CD4-positive, alpha-beta memory T cell (primary cell): ENCODE data around the gene KCNQ1. TPM values are rescaled to one million over a fixed set of nuclear protein-coding genes. Genes with fewer than 3 reads are reported as not detected.

ENCODE experiments used
- CTCF ChIA-PET: fragments of 350-600 bp; sonication (Branson Sonifier 250); formaldehyde crosslinking; loops from one replicate; lab custom pipeline; 2021; ENCODE audit warnings: inconsistent platforms; ENCODE audit not compliant: partially characterized antibody; lab: Charles Lee
- POLR2A ChIA-PET: fragments of 350-600 bp; sonication (Branson Sonifier 250); formaldehyde crosslinking; loops from one replicate; lab custom pipeline; 2021; ENCODE audit not compliant: partially characterized antibody; lab: Charles Lee
- DNase-seq, 5 donors: peaks; one replicate each; pipeline versions ENCODE4 v3.0.0 to v3.0.0-alpha.2; 2020 to 2022; ENCODE audit warnings: mixed read lengths in 1 of 5
- H3K27ac ChIP-seq: one replicate; pipeline ENCODE4 v1.7.0; 2013; ENCODE audit warnings: low read depth, low read length
- H3K27me3 ChIP-seq: 2 replicates; pipeline ENCODE4 v1.7.0; 2013; ENCODE audit warnings: mild to moderate bottlenecking, low read length, moderate library complexity; ENCODE audit not compliant: insufficient read depth
- H3K36me3 ChIP-seq: 2 replicates; pipeline ENCODE4 v1.7.0; 2013; ENCODE audit warnings: mild to moderate bottlenecking, low read length, moderate library complexity; ENCODE audit not compliant: insufficient read depth
- H3K4me1 ChIP-seq: 2 replicates; pipeline ENCODE4 v1.7.0; 2013; ENCODE audit warnings: mild to moderate bottlenecking, low read length, moderate library complexity; ENCODE audit not compliant: insufficient read depth
- H3K4me3 ChIP-seq, 2 donors: one replicate each; pipeline ENCODE4 v1.7.0; 2013; ENCODE audit warnings: low read length in 2 of 2, mild to moderate bottlenecking in 1 of 2
- H3K9me3 ChIP-seq, 2 donors: one replicate each; pipeline ENCODE4 v1.7.0; 2013; ENCODE audit warnings: low read length in 2 of 2, control low read depth in 1 of 2; ENCODE audit not compliant: control insufficient read depth in 1 of 2
- H3K27ac Mint-ChIP-seq, 7 donors: one replicate each; pipeline ENCODE4 v1.8.0; 2020 to 2021; ENCODE audit warnings: mixed read lengths in 7 of 7, mild to moderate bottlenecking in 6 of 7, inconsistent platforms in 3 of 7, moderate library complexity in 3 of 7
- H3K27me3 Mint-ChIP-seq, 2 donors: one replicate each; pipeline ENCODE4 v1.8.0; 2020 to 2021; ENCODE audit warnings: mixed read lengths in 2 of 2
- H3K36me3 Mint-ChIP-seq, 2 donors: one replicate each; pipeline ENCODE4 v1.8.0; 2020 to 2021; ENCODE audit warnings: mixed read lengths in 2 of 2, inconsistent platforms in 1 of 2, mild to moderate bottlenecking in 1 of 2
- H3K4me1 Mint-ChIP-seq, 4 donors: one replicate each; pipeline ENCODE4 v1.8.0; 2020 to 2021; ENCODE audit warnings: mixed read lengths in 4 of 4, mild to moderate bottlenecking in 1 of 4
- H3K4me3 Mint-ChIP-seq, 8 donors: one replicate each; pipeline ENCODE4 v1.8.0; 2020 to 2021; ENCODE audit warnings: mixed read lengths in 8 of 8, mild to moderate bottlenecking in 7 of 8, moderate library complexity in 6 of 8, inconsistent platforms in 3 of 8
- H3K9me3 Mint-ChIP-seq, 8 donors: one replicate each; pipeline ENCODE4 v1.8.0; 2020 to 2021; ENCODE audit warnings: mixed read lengths in 8 of 8, mild to moderate bottlenecking in 5 of 8, inconsistent platforms in 3 of 8, moderate library complexity in 1 of 8
- intact Hi-C: fragments of 100-400 bp; cut with micrococcal nuclease; formaldehyde crosslinking; loops from one replicate; pipeline ENCODE4 v1.15.1; 2023
- polyA plus RNA-seq, 2 donors: library from polyadenylated mRNA; unstranded; fragments of 300-500 nt; fragmentation: Illumina TruSeq; gene quantifications; one replicate each; pipeline ENCODE4 v1.2.3, GENCODE V29; 2021
- total RNA-seq, 2 experiments: library from RNA; stranded (reverse); gene quantifications; one replicate each; pipeline ENCODE4 v1.2.3, GENCODE V29; 2021

Gene KCNQ1
- total and polyA plus RNA-seq, 4 experiments from 2014 or later = 5.4 to 21.7 (median 21.5) TPM

DNA sequence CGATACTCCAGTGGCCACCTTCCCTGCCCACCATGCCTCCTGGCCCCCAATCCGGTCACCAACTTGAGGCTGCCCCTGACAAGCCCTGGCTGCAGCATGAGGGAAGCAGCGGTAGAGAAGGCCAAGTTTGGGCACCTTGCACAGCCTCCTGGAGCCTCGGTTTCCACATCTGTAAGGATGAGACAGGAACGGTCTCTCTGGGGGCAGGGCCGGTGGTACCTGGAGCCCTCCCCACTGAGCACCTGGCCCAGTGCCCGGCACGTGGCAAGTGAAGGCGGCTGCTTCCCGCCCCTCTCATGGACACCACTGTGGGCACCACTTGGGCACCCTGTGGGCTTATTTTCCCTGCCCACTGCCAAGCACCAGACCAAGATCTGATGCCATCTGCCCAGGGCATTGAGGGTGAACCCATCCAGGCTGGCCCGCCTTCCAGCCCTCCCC lies 363.0 kb downstream of the KCNQ1 start:
- Histone ChIP-seq H3K9me3 (no peaks in the 10 kb centered on the region), H3K4me3 (no peak overlapping the region), H3K27ac (no peak overlapping the region), H3K36me3 (no peaks in the 10 kb centered on the region), H3K27me3 (no peaks in the 10 kb centered on the region), H3K4me1 (no peaks in the 10 kb centered on the region)
- Mint-ChIP-seq H3K36me3 (peaks cover 2 to 6% of the 10 kb centered on the region in 2 donors), H3K27me3 (no peaks in the 10 kb centered on the region), H3K4me1 (peaks cover 9 to 29% (median 11%) of the 10 kb centered on the region in 4 donors), H3K27ac (no peak overlapping the region), H3K4me3 (no peak overlapping the region), H3K9me3 (peaks cover 0 to 2% (median 0%) of the 10 kb centered on the region in 8 donors)
- ChIA-PET POLR2A (no interaction called here), CTCF (no interaction called here)
- intact Hi-C loops = no loop called here
- DNase-seq = no peak

DNA sequence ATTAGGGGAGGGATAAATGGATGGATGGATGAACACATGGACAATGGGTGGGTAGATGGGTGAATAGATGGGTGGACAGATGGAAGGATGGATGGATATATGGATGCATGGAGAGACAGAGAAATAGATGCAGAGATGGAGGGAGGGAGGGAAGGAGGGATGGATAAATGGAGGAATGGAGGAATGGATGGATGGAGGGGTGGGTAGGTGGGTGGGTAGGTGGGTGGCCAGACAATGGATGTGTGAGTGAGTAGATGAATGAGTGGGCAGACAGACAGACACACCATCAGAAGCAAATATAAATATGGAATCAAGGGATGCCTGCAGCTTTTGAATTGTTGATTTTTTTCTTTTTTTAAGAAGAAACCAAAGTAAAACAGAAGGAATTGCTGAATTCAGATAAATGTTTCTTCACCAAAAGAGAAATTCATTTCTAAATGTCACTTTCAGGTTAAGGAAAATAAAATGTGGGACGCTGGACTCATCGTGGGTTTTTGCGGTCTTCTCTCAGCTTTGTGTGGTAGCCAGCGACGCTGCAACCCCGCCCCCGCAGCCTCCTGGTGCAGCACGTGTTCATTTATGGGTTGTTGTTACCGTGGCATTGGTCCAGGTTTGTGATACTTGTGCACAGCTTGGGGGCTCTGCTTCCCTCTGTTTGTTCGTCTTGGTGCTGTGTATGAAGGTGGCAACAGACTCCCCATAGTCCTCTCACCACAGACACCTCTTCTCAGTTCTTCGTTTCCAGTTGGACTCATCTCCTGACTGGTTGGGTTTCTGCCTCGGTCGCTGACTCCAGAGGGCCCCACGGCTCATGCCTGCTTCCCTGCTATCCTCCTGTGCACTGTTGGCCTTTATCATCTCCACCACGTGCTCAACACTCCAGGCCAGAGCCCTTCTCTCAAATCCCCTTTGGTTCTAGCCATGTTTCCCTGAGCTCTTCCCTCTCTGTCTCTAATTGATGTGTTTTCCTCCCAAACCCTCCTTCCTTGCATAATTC lies 364.3 kb downstream of the KCNQ1 start:
- Histone ChIP-seq H3K27ac (no peak overlapping the region), H3K27me3 (no peaks in the 10 kb centered on the region), H3K4me1 (no peaks in the 10 kb centered on the region), H3K36me3 (no peaks in the 10 kb centered on the region), H3K4me3 (no peak overlapping the region), H3K9me3 (no peaks in the 10 kb centered on the region)
- ChIA-PET CTCF (no interaction called here), POLR2A (no interaction called here)
- intact Hi-C loops = no loop called here
- H3K9me3 Mint-ChIP-seq = peaks cover 0 to 3% (median 2%) of the 10 kb centered on the region in 8 donors
- peak overlapping the region in 2 of 7 donors; percentile 25 to 39 for H3K27ac Mint-ChIP-seq
- H3K4me3 Mint-ChIP-seq = no peak overlapping the region
- no peaks in the 10 kb centered on the region for H3K27me3 Mint-ChIP-seq
- peaks cover 9 to 29% (median 11%) of the 10 kb centered on the region in 4 donors for H3K4me1 Mint-ChIP-seq
- DNase-seq = no peak
- H3K36me3 Mint-ChIP-seq = peaks cover 7 to 12% of the 10 kb centered on the region in 2 donors

DNA sequence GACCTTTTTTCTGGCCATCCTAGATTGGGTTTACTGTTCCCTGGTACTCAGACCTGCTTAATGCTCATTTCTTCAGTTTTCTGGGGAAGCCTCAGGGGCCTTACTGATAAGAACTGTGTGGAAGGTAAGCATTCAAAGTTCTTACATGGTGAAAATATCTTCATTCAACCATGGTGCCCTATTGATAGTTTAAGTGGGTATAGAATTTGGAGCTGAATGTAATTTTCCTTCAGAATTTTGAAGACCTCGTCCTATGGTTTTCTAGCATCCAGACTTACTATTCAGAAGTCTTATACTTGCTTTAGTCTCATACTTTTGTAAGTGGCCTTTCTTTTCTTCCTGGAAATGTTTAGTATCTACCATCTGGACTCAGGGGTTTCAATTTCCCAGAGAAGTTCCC lies 365.0 kb downstream of the KCNQ1 start:
- H3K4me3 Mint-ChIP-seq = no peak overlapping the region
- ChIA-PET CTCF (no interaction called here), POLR2A (no interaction called here)
- Histone ChIP-seq H3K27ac (no peak overlapping the region), H3K4me1 (no peaks in the 10 kb centered on the region), H3K9me3 (no peaks in the 10 kb centered on the region), H3K27me3 (no peaks in the 10 kb centered on the region), H3K4me3 (no peak overlapping the region), H3K36me3 (no peaks in the 10 kb centered on the region)
- intact Hi-C loops = no loop called here
- H3K4me1 Mint-ChIP-seq = peaks cover 9 to 29% (median 11%) of the 10 kb centered on the region in 4 donors
- H3K27ac Mint-ChIP-seq = no peak overlapping the region
- peaks cover 0 to 4% (median 2%) of the 10 kb centered on the region in 8 donors for H3K9me3 Mint-ChIP-seq
- no peak for DNase-seq
- peaks cover 7 to 17% of the 10 kb centered on the region in 2 donors for H3K36me3 Mint-ChIP-seq
- H3K27me3 Mint-ChIP-seq = no peaks in the 10 kb centered on the region

DNA sequence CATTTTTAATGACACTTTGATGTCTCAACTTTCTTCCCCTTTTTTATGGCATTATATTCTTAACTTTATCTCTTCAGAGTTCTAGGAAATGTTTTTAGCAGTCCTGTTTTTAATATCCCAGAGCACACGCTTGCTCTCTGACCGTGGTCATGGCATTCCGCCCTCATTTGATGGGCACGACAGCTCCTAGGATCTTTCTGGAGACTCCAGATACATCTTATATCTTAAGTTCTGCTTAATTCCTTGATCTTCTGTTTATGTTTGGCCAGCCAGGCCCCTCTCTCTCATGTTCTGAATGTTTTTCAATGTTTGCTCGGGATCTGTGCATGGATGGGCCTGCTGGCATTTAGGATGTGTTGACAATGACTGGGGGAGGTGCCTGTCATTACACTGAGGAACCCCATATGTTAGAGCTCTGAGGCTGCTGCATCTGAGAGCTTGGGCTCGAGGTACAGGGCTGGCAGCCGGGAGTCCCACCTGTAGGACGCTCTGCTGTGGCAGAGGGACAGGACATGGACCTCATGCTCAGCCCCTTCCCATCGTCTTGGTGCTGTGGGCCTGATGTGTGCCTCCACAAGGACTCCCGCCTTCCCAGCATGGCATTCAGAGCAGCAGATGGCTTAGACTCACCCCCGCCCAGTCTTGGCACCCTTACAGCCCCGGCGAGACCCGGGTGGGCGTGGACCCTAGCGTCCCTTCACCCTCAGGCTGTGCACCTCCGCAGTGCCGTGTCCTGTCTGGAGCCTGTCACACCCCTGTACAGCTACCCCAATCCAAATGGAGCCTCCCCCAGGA lies 365.8 kb downstream of the KCNQ1 start:
- Mint-ChIP-seq H3K9me3 (peaks cover 0 to 5% (median 2%) of the 10 kb centered on the region in 8 donors), H3K27ac (no peak overlapping the region), H3K27me3 (no peaks in the 10 kb centered on the region), H3K4me1 (peaks cover 9 to 29% (median 11%) of the 10 kb centered on the region in 4 donors), H3K4me3 (no peak overlapping the region), H3K36me3 (peaks cover 7 to 17% of the 10 kb centered on the region in 2 donors)
- DNase-seq = no peak
- Histone ChIP-seq H3K9me3 (no peaks in the 10 kb centered on the region), H3K27ac (no peak overlapping the region), H3K4me1 (no peaks in the 10 kb centered on the region), H3K36me3 (no peaks in the 10 kb centered on the region), H3K27me3 (no peaks in the 10 kb centered on the region), H3K4me3 (no peak overlapping the region)
- CTCF ChIA-PET = no interaction called here
- POLR2A ChIA-PET = no interaction called here
- intact Hi-C loops = no loop called here

DNA sequence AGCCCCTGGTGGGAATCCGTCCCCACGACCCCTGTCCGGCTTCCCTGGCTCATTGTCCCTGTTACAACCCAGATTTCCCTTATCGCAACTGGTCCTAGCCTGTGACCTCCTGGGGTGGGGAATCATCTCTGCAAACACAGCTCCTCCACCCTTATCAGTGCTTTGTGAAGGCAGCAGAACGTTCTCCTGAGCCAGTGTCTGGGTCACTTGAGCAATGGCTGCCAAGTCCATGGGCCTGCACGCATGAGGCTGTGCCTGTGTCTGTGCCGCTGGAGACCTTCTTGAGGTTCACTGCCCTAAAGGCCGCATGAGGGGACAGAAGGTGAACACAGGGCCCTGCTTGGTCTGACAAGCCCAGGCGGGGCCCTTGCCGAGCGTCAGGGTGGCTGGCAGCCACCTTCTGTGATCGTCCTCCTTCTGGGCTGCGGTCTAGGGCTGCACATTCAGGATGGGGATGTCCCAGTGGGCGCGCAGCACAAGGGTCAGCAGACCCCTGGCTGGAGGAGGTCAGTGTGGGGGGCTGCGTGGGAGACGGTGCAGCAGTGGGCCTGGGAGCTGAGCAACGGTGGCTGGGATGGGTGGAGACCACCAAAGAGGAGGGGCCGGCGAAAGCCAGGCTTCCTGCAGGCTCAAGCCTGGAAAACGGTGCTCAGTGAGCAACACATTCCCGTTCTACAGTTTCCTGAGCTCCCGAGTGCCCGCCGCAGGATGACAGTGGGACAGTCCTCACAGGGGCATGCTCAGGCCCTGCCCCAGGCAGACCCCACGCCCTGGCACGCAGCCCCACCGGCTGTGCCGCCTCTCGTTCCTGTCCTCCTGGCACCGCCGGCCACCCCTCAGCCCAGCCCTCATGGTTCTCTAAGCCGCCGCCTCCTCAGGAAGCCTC lies 366.6 kb downstream of the KCNQ1 start:
- Mint-ChIP-seq H3K9me3 (peaks cover 3 to 12% (median 8%) of the 10 kb centered on the region in 8 donors), H3K27me3 (no peaks in the 10 kb centered on the region), H3K4me1 (peaks cover 9 to 29% (median 11%) of the 10 kb centered on the region in 4 donors), H3K4me3 (no peak overlapping the region), H3K36me3 (peaks cover 11 to 23% of the 10 kb centered on the region in 2 donors), H3K27ac (no peak overlapping the region)
- DNase-seq = no peak
- Histone ChIP-seq H3K4me3 (no peak overlapping the region), H3K36me3 (no peaks in the 10 kb centered on the region), H3K27ac (no peak overlapping the region), H3K27me3 (no peaks in the 10 kb centered on the region), H3K9me3 (no peaks in the 10 kb centered on the region), H3K4me1 (no peaks in the 10 kb centered on the region)
- ChIA-PET CTCF (no interaction called here), POLR2A (no interaction called here)
- intact Hi-C loops = no loop called here

DNA sequence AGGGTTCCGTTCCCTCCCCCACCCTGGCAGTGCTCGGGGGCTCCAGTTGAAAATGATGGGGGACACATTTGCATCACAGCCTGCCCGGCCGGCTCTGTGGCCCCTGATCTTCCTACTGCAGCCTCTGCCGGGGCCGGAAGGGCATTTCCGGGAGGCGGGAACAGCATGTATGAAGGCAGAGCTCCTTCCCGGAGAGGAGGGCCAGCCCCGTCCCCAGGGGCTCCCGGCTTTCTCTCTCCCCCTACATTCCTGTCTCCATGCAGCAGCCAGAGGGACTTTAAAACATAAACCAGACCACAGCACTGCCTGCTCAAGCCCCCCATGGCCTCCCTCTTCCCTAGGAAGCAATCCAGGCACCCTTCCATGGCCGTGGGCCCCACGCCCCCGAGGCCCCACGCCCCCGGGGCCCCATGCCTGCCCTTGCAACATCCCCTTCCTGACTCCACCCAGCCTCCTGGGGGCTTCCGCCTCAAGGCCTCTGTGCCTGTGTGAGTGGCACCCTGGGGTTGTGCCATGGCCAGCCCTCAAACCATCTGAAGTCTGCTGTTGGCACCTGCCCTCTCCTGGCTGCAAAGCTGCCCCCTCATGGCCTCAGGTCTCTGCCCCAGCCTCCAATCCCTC lies 367.7 kb downstream of the KCNQ1 start:
- ChIA-PET POLR2A (no interaction called here), CTCF (no interaction called here)
- no peak overlapping the region for H3K27ac ChIP-seq
- H3K4me3 Mint-ChIP-seq = peak overlapping the region in 2 of 8 donors; percentile 29 to 36
- H3K4me1 Mint-ChIP-seq = peaks cover 9 to 29% (median 11%) of the 10 kb centered on the region in 4 donors
- no peak overlapping the region for H3K4me3 ChIP-seq
- no peaks in the 10 kb centered on the region for H3K27me3 ChIP-seq
- H3K27ac Mint-ChIP-seq = peak overlapping the region in 1 of 7 donors; percentile 41
- H3K27me3 Mint-ChIP-seq = no peaks in the 10 kb centered on the region
- H3K9me3 ChIP-seq = no peaks in the 10 kb centered on the region
- DNase-seq = no peak
- H3K4me1 ChIP-seq = no peaks in the 10 kb centered on the region
- peaks cover 3 to 19% (median 11%) of the 10 kb centered on the region in 8 donors for H3K9me3 Mint-ChIP-seq
- intact Hi-C loops = no loop called here
- peaks cover 15 to 30% of the 10 kb centered on the region in 2 donors for H3K36me3 Mint-ChIP-seq
- no peaks in the 10 kb centered on the region for H3K36me3 ChIP-seq
